Liver (tissue), 9 donors: ENCODE measurements around the gene TSPAN15. TPM values are rescaled to one million over a fixed set of nuclear protein-coding genes. Genes with fewer than 3 reads are reported as not detected.

Experiments
- DNase-seq: peaks from one replicate; pipeline ENCODE4 v3.0.0-alpha.2; 2017; ENCODE audit warnings: low spot score
- H3K27ac ChIP-seq, 2 donors: one replicate each; pipeline ENCODE4 v1.7.0; 2013; ENCODE audit warnings: inconsistent platforms in 2 of 2, low read length in 2 of 2, control low read depth in 1 of 2, low read depth in 1 of 2, mild to moderate bottlenecking in 1 of 2
- H3K27me3 ChIP-seq, 4 donors: one replicate each; pipeline versions ENCODE4 v1.6.1 to v1.7.0; 2013; ENCODE audit warnings: low read length in 3 of 4, inconsistent platforms in 1 of 4, mild to moderate bottlenecking in 1 of 4, moderate library complexity in 1 of 4; ENCODE audit not compliant: control insufficient read depth in 4 of 4, insufficient read depth in 4 of 4
- H3K36me3 ChIP-seq, 4 donors: one replicate each; pipeline versions ENCODE4 v1.6.1 to v1.7.0; 2013; ENCODE audit warnings: low read length in 3 of 4, mild to moderate bottlenecking in 3 of 4, low read depth in 1 of 4, moderate library complexity in 1 of 4; ENCODE audit not compliant: control insufficient read depth in 4 of 4, insufficient read depth in 3 of 4
- H3K4me1 ChIP-seq, 4 donors: one replicate each; pipeline versions ENCODE4 v1.6.1 to v1.7.0; 2013; ENCODE audit warnings: low read length in 3 of 4, mild to moderate bottlenecking in 3 of 4, moderate library complexity in 1 of 4; ENCODE audit not compliant: control insufficient read depth in 4 of 4, insufficient read depth in 4 of 4
- H3K4me3 ChIP-seq, 3 donors: one replicate each; pipeline versions ENCODE4 v1.6.1 to v1.7.0; 2013; ENCODE audit warnings: low read length in 3 of 3, control low read depth in 1 of 3, low read depth in 1 of 3, mild to moderate bottlenecking in 1 of 3
- H3K9ac ChIP-seq, 2 donors: one replicate each; pipeline ENCODE4 v1.7.0; 2013; ENCODE audit warnings: low read length in 2 of 2, mild to moderate bottlenecking in 2 of 2, moderate library complexity in 2 of 2, control low read depth in 1 of 2, low read depth in 1 of 2
- H3K9me3 ChIP-seq, 4 donors: one replicate each; pipeline versions ENCODE4 v1.6.1 to v1.7.0; 2013; ENCODE audit warnings: low read length in 3 of 4; ENCODE audit not compliant: control insufficient read depth in 4 of 4
- EGR1 ChIP-seq, 2 donors: IDR thresholded peaks; 2 replicates each; pipeline ENCODE4 v1.6.1; 2016 to 2018; ENCODE audit warnings: antibody characterized with exemption in 2 of 2, low read depth in 2 of 2
- FOXA1 ChIP-seq: IDR thresholded peaks from 2 replicates; pipeline ENCODE4 v1.6.1; 2016; ENCODE audit warnings: antibody characterized with exemption
- FOXA2 ChIP-seq: IDR thresholded peaks from 2 replicates; pipeline ENCODE4 v1.6.1; 2016; ENCODE audit warnings: antibody characterized with exemption
- GABPA ChIP-seq, 2 donors: IDR thresholded peaks in 1 of 2; conservative IDR thresholded peaks in 1 of 2; 2 replicates each; pipeline ENCODE4 v1.6.1; 2016; ENCODE audit warnings: antibody characterized with exemption in 2 of 2, mild to moderate bottlenecking in 1 of 2, moderate library complexity in 1 of 2
- HNF4A ChIP-seq, 2 donors: conservative IDR thresholded peaks; 2 replicates each; pipeline ENCODE4 v1.6.1; 2016; ENCODE audit warnings: antibody characterized with exemption in 2 of 2, mild to moderate bottlenecking in 2 of 2
- HNF4G ChIP-seq: IDR thresholded peaks from 2 replicates; pipeline ENCODE4 v1.6.1; 2016; ENCODE audit warnings: antibody characterized with exemption
- JUND ChIP-seq, 2 donors: IDR thresholded peaks; 2 replicates each; pipeline ENCODE4 v1.6.1; 2016; ENCODE audit warnings: antibody characterized with exemption in 2 of 2
- NR2F2 ChIP-seq: IDR thresholded peaks from 2 replicates; pipeline ENCODE4 v1.6.1; 2016; ENCODE audit warnings: antibody characterized with exemption
- RAD21 ChIP-seq, 2 donors: IDR thresholded peaks; 2 replicates each; pipeline ENCODE4 v1.6.1; 2016; ENCODE audit warnings: antibody characterized with exemption in 2 of 2, mild to moderate bottlenecking in 2 of 2
- REST ChIP-seq: IDR thresholded peaks from 2 replicates; pipeline ENCODE4 v1.6.1; 2016; ENCODE audit warnings: antibody characterized with exemption, mild to moderate bottlenecking
- RXRA ChIP-seq, 2 donors: IDR thresholded peaks; 2 replicates each; pipeline ENCODE4 v1.6.1; 2017 to 2018; ENCODE audit warnings: antibody characterized with exemption in 2 of 2, mild to moderate bottlenecking in 1 of 2
- SP1 ChIP-seq: IDR thresholded peaks from 2 replicates; pipeline ENCODE4 v1.6.1; 2018; ENCODE audit warnings: antibody characterized with exemption, mild to moderate bottlenecking
- TAF1 ChIP-seq: conservative IDR thresholded peaks from 2 replicates; pipeline ENCODE4 v1.6.1; 2016; ENCODE audit warnings: antibody characterized with exemption, mild to moderate bottlenecking
- YY1 ChIP-seq: IDR thresholded peaks from 2 replicates; pipeline ENCODE4 v1.6.1; 2016; ENCODE audit warnings: antibody characterized with exemption, mild to moderate bottlenecking
- ZBTB33 ChIP-seq: IDR thresholded peaks from 2 replicates; pipeline ENCODE4 v1.6.1; 2016; ENCODE audit warnings: antibody characterized with exemption
- WGBS: extraction: QIAGEN DNeasy Blood & Tissue Kit; methylation state at CpG from one replicate; pipeline ENCODE4 v1.1.7; 2013; 5-methylcytosine and 5-hydroxymethylcytosine counted together
- polyA plus RNA-seq, 2 donors: library from polyadenylated mRNA; stranded (reverse) in 1 of 2; unstranded in 1 of 2; fragments of 200-250 nt in 1 of 2; fragments of >200 nt in 1 of 2; fragmentation: Nextera tagmentation in 1 of 2; extraction: Ambion mirVana in 1 of 2; gene quantifications; one replicate each; pipeline versions ENCODE4 v1.2.1 to v1.2.3, GENCODE V29; 2013 to 2015
- total RNA-seq, 2 donors: library from RNA; depleted of rRNA; stranded (reverse); fragments of >200 nt; gene quantifications; one replicate each; pipeline ENCODE4 v1.2.3, GENCODE V29; 2014
- TF ChIP-seq, protein P1 (sequence below): fragments of 150-350 bp; IDR thresholded peaks from 2 replicates; pipeline ENCODE4 v1.5.1; 2017; ENCODE audit warnings: improper control_type of control experiment, low read depth, low read length; ENCODE audit not compliant: missing input control
- TF ChIP-seq, protein P2 (sequence below): IDR thresholded peaks from 2 replicates; pipeline ENCODE4 v1.6.1; 2016; ENCODE audit warnings: antibody characterized with exemption
- TF ChIP-seq, protein P3 (sequence below): IDR thresholded peaks from 2 replicates; pipeline ENCODE4 v1.6.1; 2016; ENCODE audit warnings: antibody characterized with exemption
- donor health status: healthy.
- donor health status: healthy.
- donor health status: healthy.
- donor health status: healthy.
- donor health status: healthy.

The TSPAN15 gene
- total and polyA plus RNA-seq, 4 donors: 2.0 to 4.3 (median 3.3) TPM

GRCh38 chr10:69463886-69464285, 12.6 kb downstream of the TSPAN15 start:
- no peak for DNase-seq

More at GRCh38 chr10:69463886-69464285, 12.6 kb downstream of the TSPAN15 start:
- H3K9ac ChIP-seq: no peak overlapping the region
- 84% methylated on average over 6 of the region's 6 CpGs for WGBS
- no peaks in the 10 kb centered on the region for H3K27me3 ChIP-seq
- H3K4me1 ChIP-seq: peaks cover 0 to 7% (median 2%) of the 10 kb centered on the region in 4 donors
- no peaks in the 10 kb centered on the region for H3K36me3 ChIP-seq
- no peak overlapping the region for H3K4me3 ChIP-seq
- TF ChIP-seq FOXA2 (no peak), GABPA (IDR thresholded peaks at IDR 0.05 in 1 of 2, conservative IDR thresholded peaks at IDR 0.05 in 1 of 2) (no peak), EGR1 (IDR thresholded peaks at IDR 0.05; ENCODE audit: low read depth in 2 of 2) (no peak), RAD21 (IDR thresholded peaks at IDR 0.05) (no peak), TAF1 (no peak), YY1 (no peak), HNF4A (conservative IDR thresholded peaks at IDR 0.05) (no peak), JUND (IDR thresholded peaks at IDR 0.05) (no peak), REST (no peak), FOXA1 (no peak), SP1 (no peak), ZBTB33 (no peak), HNF4G (no peak), RXRA (IDR thresholded peaks at IDR 0.05) (no peak), NR2F2 (no peak)
- TF ChIP-seq, protein P1, sequence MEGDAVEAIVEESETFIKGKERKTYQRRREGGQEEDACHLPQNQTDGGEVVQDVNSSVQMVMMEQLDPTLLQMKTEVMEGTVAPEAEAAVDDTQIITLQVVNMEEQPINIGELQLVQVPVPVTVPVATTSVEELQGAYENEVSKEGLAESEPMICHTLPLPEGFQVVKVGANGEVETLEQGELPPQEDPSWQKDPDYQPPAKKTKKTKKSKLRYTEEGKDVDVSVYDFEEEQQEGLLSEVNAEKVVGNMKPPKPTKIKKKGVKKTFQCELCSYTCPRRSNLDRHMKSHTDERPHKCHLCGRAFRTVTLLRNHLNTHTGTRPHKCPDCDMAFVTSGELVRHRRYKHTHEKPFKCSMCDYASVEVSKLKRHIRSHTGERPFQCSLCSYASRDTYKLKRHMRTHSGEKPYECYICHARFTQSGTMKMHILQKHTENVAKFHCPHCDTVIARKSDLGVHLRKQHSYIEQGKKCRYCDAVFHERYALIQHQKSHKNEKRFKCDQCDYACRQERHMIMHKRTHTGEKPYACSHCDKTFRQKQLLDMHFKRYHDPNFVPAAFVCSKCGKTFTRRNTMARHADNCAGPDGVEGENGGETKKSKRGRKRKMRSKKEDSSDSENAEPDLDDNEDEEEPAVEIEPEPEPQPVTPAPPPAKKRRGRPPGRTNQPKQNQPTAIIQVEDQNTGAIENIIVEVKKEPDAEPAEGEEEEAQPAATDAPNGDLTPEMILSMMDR: no peak
- TF ChIP-seq, protein P2, sequence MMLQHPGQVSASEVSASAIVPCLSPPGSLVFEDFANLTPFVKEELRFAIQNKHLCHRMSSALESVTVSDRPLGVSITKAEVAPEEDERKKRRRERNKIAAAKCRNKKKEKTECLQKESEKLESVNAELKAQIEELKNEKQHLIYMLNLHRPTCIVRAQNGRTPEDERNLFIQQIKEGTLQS: no peak
- TF ChIP-seq, protein P3, sequence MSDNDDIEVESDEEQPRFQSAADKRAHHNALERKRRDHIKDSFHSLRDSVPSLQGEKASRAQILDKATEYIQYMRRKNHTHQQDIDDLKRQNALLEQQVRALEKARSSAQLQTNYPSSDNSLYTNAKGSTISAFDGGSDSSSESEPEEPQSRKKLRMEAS: no peak
- peak overlapping the region; percentile 14 to 22 for H3K27ac ChIP-seq
- H3K9me3 ChIP-seq: no peaks in the 10 kb centered on the region
